Kidney epithelial cell (primary cell): ENCODE data around the gene RAB37. TPM values are rescaled to one million over a fixed set of nuclear protein-coding genes. Genes with fewer than 3 reads are reported as not detected.

Experiments
- DNase-seq: peaks from one replicate; pipeline ENCODE4 v3.0.0-alpha.2; 2010; ENCODE audit warnings: low read depth
- H3K27me3 ChIP-seq: 2 replicates; pipeline ENCODE4 v1.6.0; 2011; ENCODE audit warnings: low read length; ENCODE audit not compliant: control insufficient read depth, insufficient read depth
- H3K36me3 ChIP-seq: 2 replicates; pipeline ENCODE4 v1.5.1; 2011; ENCODE audit warnings: low read length; ENCODE audit not compliant: control insufficient read depth, insufficient read depth
- H3K4me3 ChIP-seq: 2 replicates; pipeline ENCODE4 v1.5.1; 2011; ENCODE audit warnings: low read depth, mild to moderate bottlenecking, control low read depth, low read length
- CTCF ChIP-seq: IDR thresholded peaks from 2 replicates; pipeline ENCODE4 v1.5.1; 2011; ENCODE audit warnings: mild to moderate bottlenecking, moderate library complexity, low read length, control low read depth, inconsistent platforms; ENCODE audit not compliant: insufficient read depth, poor library complexity, severe bottlenecking
- total RNA-seq: library from RNA; depleted of rRNA; stranded (reverse); fragments of >200 nt; gene quantifications from 2 replicates; pipeline ENCODE4 v1.2.3, GENCODE V29; 2015

RAB37 gene
- total RNA-seq, 1 donor from 2014 or later, result not detected

DNA sequence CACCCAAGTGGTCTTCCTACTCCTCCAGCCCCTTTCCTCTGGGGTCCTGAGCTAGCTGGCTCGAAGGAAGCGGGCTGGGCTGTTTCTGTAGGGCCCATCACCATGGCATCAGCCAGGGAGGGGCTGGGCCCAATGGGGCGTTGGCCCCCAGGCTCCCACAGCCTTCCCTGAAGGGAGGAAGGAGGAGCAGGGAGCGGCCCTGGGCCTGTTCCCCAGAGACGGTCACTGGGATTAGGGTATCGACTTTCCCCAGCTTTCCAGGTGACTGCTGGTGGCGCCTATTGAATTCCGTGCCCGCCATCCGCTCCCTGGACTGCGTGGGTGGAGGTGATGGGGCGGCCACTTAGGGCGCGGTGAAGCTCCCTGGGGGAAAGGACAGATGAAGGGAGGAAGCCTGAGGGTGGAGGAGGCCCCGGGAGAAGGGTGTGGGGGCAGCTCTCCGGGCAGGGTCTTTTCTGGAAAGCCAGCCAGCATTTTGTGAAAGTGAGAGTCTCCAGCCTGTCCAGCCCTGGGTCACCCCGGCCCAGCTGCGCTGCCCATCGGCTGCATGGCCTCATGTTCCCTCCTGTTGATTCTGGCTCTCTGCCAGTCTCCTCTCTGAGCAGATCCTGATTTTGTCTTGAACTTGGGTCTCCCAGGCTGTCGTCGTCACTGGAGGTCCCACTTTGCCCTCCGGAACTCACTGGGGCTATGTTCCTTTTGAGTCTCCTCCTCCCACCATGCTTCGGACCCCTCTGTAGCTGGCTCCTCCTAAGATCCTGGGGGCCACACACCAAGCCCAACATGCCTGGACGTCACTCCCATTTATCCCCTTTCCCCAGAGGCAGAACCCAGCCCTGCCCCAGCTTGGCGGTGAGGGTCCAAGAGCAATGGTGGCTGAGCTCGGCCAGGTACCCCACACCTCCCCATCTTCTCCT lies 21.1 kb downstream of the RAB37 start:
- Histone ChIP-seq H3K27me3 (no peaks in the 10 kb centered on the region), H3K36me3 (no peaks in the 10 kb centered on the region), H3K4me3 (no peak overlapping the region)
- DNase-seq, result no peak
- TF ChIP-seq CTCF, result no peak

GRCh38 chr17:74758848-74759168 lies 21.8 kb downstream of the RAB37 start:
- no peak for TF ChIP-seq CTCF
- H3K36me3 ChIP-seq, result no peaks in the 10 kb centered on the region
- no peaks in the 10 kb centered on the region for H3K27me3 ChIP-seq
- no peak overlapping the region for H3K4me3 ChIP-seq
- DNase-seq, result no peak

DNA sequence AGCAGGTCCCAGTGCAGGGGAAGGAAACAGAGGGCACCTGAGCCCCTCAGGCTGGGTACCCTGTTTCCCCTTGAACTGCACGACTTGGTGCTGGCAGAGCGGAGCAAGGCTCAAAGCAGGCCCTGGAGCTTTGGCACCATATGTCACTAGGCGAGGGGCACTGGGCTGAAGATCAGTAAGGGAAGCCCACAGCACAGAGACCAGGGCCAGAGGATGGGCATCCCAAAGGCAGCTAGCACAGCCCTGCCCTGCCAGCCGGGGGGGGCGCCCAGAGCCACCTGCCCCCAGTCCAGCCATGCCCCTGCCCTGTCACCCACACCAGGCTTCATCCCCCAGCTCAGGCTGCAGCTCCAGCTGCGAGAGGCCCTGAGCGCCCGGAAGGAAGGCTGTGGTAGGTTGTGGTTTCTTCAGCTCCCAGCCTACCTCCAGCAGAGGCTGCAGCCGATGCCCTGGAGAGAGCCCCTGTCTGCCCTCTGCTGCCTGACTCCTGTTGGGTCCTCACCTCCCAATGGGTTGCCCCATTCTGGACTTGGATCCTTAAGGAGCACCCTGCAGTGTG lies 22.3 kb downstream of the RAB37 start:
- Histone ChIP-seq H3K36me3 (no peaks in the 10 kb centered on the region), H3K4me3 (no peak overlapping the region), H3K27me3 (no peaks in the 10 kb centered on the region)
- no peak for DNase-seq
- no peak for TF ChIP-seq CTCF

DNA sequence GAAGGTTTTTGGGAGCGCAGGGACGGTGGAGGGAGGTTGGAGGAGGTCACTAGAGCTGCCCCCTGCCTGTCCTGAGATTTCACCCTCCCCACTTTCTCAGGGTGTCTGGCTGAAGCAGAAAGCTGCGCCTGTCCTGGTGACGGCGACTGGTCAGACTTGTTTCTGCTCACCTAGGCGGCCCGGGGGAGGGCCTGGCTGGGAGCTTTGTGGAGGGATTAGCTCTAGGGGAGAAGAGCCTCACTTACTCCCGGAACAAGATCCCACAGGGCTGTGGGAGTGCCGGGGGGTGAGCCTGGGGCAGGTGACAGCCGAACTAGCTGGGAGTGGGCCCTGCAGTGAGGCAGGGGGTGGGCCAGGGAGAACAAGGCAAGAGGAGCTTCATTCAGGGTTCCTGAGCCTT lies 22.9 kb downstream of the RAB37 start:
- Histone ChIP-seq H3K4me3 (no peak overlapping the region), H3K36me3 (no peaks in the 10 kb centered on the region), H3K27me3 (no peaks in the 10 kb centered on the region)
- DNase-seq, result no peak
- TF ChIP-seq CTCF, result no peak

DNA sequence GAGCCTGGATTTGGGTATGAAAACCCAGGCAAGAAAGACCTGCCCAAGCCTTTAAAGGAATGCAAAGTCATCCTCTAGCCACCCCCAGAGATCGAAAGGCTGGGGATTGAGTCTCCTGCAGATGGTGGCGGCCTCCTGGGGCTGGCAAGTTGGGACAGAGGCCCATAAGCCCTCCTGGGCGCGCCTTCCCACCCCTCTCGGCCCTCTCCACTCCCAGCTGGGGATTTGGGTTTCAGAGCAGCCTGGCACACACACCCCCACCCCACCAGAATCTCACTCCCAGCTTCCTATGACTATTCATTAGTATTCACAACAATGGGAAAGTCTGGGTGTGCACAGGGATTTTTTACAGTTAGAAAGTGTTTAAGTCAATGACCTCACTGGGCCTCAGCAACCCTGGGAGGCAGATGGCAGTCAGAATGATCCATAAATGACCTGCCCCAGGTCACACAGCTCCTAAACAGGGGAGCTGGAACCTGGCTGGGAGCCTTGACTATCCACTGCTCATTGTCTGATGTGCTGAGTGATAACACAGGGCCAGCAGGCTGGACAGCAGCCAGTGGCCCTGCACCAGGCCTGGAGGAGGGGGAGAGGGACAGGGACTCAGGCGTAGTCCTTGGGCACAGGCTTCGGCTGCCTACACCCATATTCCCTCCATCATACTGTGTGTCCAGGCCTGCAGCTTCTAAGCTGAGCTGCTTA lies 23.5 kb downstream of the RAB37 start:
- Histone ChIP-seq H3K4me3 (no peak overlapping the region), H3K36me3 (no peaks in the 10 kb centered on the region), H3K27me3 (no peaks in the 10 kb centered on the region)
- no peak for DNase-seq
- TF ChIP-seq CTCF, result no peak

- DNase-seq, result no peak
- Histone ChIP-seq H3K27me3 (no peaks in the 10 kb centered on the region), H3K36me3 (no peaks in the 10 kb centered on the region), H3K4me3 (no peak overlapping the region)
- no peak for TF ChIP-seq CTCF
These were observed 24.4 kb downstream of the RAB37 start for GRCh38 chr17:74761419-74761818.
